Subcutaneous abdominal adipose tissue (tissue), 5 donors: ENCODE results near the gene PDE4D.

Source experiments
- H3K27ac ChIP-seq: one replicate; pipeline ENCODE4 v1.7.0; 2013; ENCODE audit warnings: low read depth, mild to moderate bottlenecking, inconsistent platforms, low read length, moderate library complexity
- H3K27me3 ChIP-seq, 5 donors: one replicate each; pipeline ENCODE4 v1.7.0; 2013; ENCODE audit warnings: low read length in 5 of 5, inconsistent platforms in 1 of 5; ENCODE audit not compliant: control insufficient read depth in 5 of 5, insufficient read depth in 4 of 5
- H3K36me3 ChIP-seq, 5 donors: one replicate each; pipeline ENCODE4 v1.7.0; 2013; ENCODE audit warnings: low read length in 5 of 5; ENCODE audit not compliant: control insufficient read depth in 5 of 5, insufficient read depth in 5 of 5
- H3K4me1 ChIP-seq, 5 donors: one replicate each; pipeline ENCODE4 v1.7.0; 2013; ENCODE audit warnings: low read length in 5 of 5, mild to moderate bottlenecking in 3 of 5, moderate library complexity in 1 of 5; ENCODE audit not compliant: control insufficient read depth in 5 of 5, insufficient read depth in 5 of 5
- H3K4me3 ChIP-seq, 5 donors: one replicate each; pipeline ENCODE4 v1.7.0; 2013; ENCODE audit warnings: low read length in 5 of 5, low read depth in 1 of 5
- H3K9ac ChIP-seq, 5 donors: one replicate each; pipeline ENCODE4 v1.7.0; 2013; ENCODE audit warnings: low read length in 5 of 5, mild to moderate bottlenecking in 4 of 5, moderate library complexity in 3 of 5
- H3K9me3 ChIP-seq, 5 donors: one replicate each; pipeline ENCODE4 v1.7.0; 2013; ENCODE audit warnings: low read length in 5 of 5; ENCODE audit not compliant: control insufficient read depth in 5 of 5
- donor health status: healthy.
- donor health status: healthy.
- donor health status: healthy.
- donor health status: healthy.
- donor health status: healthy.

Gene PDE4D

GRCh38 chr5:59296317-59297264, 596.9 kb downstream of the PDE4D start:
- no peaks in the 10 kb centered on the region for H3K36me3 ChIP-seq
- peak overlapping the region; percentile 28 to 64 (median 41) for H3K4me3 ChIP-seq
- peak overlapping the region in 4 of 5 donors; percentile 8 to 56 (median 32) for H3K9ac ChIP-seq
- no peaks in the 10 kb centered on the region for H3K27me3 ChIP-seq
- peaks cover 0 to 11% (median 0%) of the 10 kb centered on the region in 5 donors for H3K4me1 ChIP-seq
- peaks cover 0 to under 1% (median 0%) of the 10 kb centered on the region in 5 donors for H3K9me3 ChIP-seq
- peak overlapping the region; percentile 57 for H3K27ac ChIP-seq

- Histone ChIP-seq H3K27ac (no peak overlapping the region), H3K4me1 (peaks cover 0 to 6% (median 0%) of the 10 kb centered on the region in 5 donors), H3K4me3 (no peak overlapping the region), H3K9ac (no peak overlapping the region), H3K36me3 (no peaks in the 10 kb centered on the region), H3K9me3 (no peaks in the 10 kb centered on the region), H3K27me3 (no peaks in the 10 kb centered on the region)
These were observed 599.8 kb downstream of the PDE4D start for GRCh38 chr5:59293700-59294099.

GRCh38 chr5:59291941-59292340, 601.6 kb downstream of the PDE4D start:
- Histone ChIP-seq H3K4me3 (no peak overlapping the region), H3K9ac (no peak overlapping the region), H3K9me3 (no peaks in the 10 kb centered on the region), H3K27ac (no peak overlapping the region), H3K27me3 (no peaks in the 10 kb centered on the region), H3K36me3 (no peaks in the 10 kb centered on the region), H3K4me1 (no peaks in the 10 kb centered on the region)

DNA sequence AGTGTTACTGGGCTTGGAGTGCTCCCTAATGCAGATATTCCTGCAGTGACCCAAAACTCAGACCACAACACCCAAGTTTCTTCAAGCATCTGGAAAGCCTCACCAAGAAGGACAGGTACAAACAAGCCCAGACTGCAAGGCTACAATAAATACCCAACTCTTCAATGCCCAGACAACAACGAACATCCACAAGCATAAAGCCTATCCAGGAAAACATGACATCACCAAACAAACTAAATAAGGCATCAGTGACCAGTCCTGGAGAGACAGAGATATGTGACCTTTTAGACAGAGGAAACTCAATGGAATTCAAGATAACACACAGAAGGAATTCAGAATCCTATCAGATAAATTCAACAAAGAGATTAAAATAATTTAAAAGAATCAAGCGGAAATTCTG, 605.6 kb downstream of the PDE4D start:
- H3K27me3 ChIP-seq, result no peaks in the 10 kb centered on the region
- H3K4me1 ChIP-seq, result peaks cover 0 to 5% (median 0%) of the 10 kb centered on the region in 5 donors
- H3K27ac ChIP-seq, result no peak overlapping the region
- H3K4me3 ChIP-seq, result no peak overlapping the region
- no peaks in the 10 kb centered on the region for H3K9me3 ChIP-seq
- no peaks in the 10 kb centered on the region for H3K36me3 ChIP-seq
- no peak overlapping the region for H3K9ac ChIP-seq

DNA sequence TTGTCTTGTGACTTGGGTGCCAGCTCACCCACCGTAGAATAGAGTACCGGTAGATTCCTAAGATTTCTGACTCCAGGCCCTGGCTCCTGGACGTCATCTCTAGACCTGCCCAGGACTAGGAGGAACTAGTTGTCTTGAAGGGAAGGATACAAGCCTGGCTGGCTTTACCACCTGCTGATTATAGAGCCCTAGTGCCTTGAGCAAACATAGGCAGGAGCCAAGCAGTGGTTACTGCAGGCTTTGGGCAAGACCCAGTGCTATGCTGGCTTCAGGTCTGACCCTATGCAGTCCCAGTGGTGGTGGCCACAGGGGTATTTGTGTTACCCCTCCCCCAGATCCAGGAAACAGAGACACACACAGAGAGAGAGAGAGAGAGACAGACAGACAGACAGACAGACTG, 606.2 kb downstream of the PDE4D start:
- Histone ChIP-seq H3K9me3 (no peaks in the 10 kb centered on the region), H3K36me3 (no peaks in the 10 kb centered on the region), H3K9ac (no peak overlapping the region), H3K4me3 (no peak overlapping the region), H3K4me1 (peaks cover 0 to 5% (median 0%) of the 10 kb centered on the region in 5 donors), H3K27ac (no peak overlapping the region), H3K27me3 (no peaks in the 10 kb centered on the region)

DNA sequence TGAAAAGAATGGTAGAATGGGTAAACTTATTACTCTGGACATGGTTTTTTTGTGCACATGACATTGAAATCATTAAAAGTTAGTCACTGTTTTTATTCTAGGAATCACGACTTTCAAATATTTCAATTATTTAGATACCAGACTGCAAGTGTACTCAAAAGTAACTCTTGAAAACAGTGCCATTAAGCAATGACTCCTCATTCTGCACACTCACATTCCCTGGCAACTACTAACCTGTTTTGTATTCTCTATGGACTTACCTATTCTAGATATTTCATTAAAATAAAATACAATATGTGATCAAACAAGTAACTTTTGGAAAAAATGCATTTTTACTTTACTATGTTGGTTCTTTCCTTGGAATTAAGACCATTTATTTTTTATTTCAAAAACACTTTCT, 607.0 kb downstream of the PDE4D start:
- Histone ChIP-seq H3K27me3 (no peaks in the 10 kb centered on the region), H3K36me3 (no peaks in the 10 kb centered on the region), H3K4me1 (peaks cover 0 to 5% (median 0%) of the 10 kb centered on the region in 5 donors), H3K27ac (no peak overlapping the region), H3K4me3 (no peak overlapping the region), H3K9ac (no peak overlapping the region), H3K9me3 (no peaks in the 10 kb centered on the region)

DNA sequence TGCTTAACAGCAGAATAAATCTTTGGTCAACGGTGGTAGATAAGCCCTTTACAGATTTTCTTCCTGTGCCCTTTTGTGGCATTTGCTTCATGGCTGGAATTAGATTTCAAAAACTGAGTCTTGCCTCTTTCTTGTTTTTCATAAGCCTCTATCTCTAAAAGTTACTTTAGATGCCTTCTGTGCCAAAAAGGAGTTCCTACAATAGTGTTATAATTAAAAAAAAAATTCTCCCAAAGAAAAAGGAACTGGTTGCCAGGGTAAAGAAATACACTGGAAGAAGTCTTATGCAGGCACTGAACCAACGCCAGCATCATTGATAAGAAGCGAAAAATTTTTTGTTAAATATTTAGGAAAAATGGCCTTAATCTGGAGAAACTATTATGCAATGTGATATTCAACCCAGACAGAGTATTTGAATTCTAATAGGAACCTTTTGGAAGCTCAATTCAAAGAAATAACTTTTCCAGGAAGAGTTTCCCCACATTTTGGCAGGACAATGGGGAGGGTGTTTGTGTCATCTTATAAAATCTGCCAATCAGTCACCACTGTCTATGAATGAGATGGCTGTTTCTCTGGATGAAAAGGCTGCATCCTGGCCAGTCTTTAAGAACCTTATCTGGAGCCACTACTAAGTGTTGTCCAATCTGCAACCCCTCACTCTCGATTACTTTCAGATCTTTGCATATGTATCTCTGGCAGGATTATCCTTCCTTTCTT, 608.1 kb downstream of the PDE4D start:
- Histone ChIP-seq H3K27ac (no peak overlapping the region), H3K4me3 (no peak overlapping the region), H3K9ac (no peak overlapping the region), H3K27me3 (no peaks in the 10 kb centered on the region), H3K36me3 (no peaks in the 10 kb centered on the region), H3K4me1 (peaks cover 0 to 5% (median 0%) of the 10 kb centered on the region in 5 donors), H3K9me3 (no peaks in the 10 kb centered on the region)

DNA sequence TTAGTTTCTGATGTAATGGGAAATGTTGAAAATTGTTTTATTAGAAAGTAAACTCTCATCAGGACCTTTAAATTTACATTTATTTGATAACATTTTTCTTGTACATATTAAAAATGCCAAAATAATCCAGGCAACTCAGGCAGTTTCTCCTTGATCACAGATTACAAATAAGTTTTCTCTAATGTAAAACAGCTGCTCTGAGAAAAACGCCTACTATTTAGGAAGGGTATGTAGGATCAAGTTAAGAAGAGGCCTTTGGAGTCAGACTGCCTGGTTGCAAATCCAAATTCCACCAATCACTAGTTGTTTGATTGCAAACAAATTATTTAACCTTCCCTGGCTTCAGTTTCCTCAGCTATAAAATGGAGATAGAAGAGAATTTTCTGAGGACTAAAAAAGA, 610.8 kb downstream of the PDE4D start:
- Histone ChIP-seq H3K4me3 (no peak overlapping the region), H3K36me3 (no peaks in the 10 kb centered on the region), H3K4me1 (peaks cover 0 to 7% (median 0%) of the 10 kb centered on the region in 5 donors), H3K27me3 (no peaks in the 10 kb centered on the region), H3K27ac (no peak overlapping the region), H3K9ac (no peak overlapping the region), H3K9me3 (no peaks in the 10 kb centered on the region)

DNA sequence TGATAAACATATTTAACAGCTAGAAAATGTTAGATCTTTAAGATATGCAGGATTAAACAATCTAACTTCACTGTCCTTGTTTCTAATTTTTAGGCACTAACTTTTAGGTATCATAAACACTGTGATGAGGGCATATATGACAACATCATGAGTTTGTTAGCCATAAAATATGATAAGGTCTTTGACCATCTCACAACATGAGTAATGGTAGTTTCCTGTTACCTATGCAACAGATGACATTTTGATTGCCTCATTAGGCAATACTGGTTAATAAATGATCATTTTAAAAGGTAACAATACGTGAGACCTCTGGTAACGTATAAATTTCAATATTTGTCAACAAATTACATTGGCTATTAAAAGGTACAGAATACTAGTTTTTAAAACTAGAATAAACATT, 613.5 kb downstream of the PDE4D start:
- Histone ChIP-seq H3K9me3 (no peaks in the 10 kb centered on the region), H3K4me3 (no peak overlapping the region), H3K27ac (no peak overlapping the region), H3K27me3 (peaks cover 0 to 5% (median 0%) of the 10 kb centered on the region in 5 donors), H3K4me1 (peaks cover 0 to 24% (median 9%) of the 10 kb centered on the region in 5 donors), H3K9ac (no peak overlapping the region), H3K36me3 (no peaks in the 10 kb centered on the region)

GRCh38 chr5:59276917-59277372, 616.6 kb downstream of the PDE4D start:
- H3K27ac ChIP-seq, result no peak overlapping the region
- H3K27me3 ChIP-seq, result peaks cover 0 to 5% (median 0%) of the 10 kb centered on the region in 5 donors
- H3K4me3 ChIP-seq, result peak overlapping the region in 1 of 5 donors; percentile 16
- H3K9me3 ChIP-seq, result no peaks in the 10 kb centered on the region
- H3K4me1 ChIP-seq, result peaks cover 0 to 18% (median 9%) of the 10 kb centered on the region in 5 donors
- H3K36me3 ChIP-seq, result no peaks in the 10 kb centered on the region
- H3K9ac ChIP-seq, result no peak overlapping the region
